ENCODE results near the gene CASP3.

DNA sequence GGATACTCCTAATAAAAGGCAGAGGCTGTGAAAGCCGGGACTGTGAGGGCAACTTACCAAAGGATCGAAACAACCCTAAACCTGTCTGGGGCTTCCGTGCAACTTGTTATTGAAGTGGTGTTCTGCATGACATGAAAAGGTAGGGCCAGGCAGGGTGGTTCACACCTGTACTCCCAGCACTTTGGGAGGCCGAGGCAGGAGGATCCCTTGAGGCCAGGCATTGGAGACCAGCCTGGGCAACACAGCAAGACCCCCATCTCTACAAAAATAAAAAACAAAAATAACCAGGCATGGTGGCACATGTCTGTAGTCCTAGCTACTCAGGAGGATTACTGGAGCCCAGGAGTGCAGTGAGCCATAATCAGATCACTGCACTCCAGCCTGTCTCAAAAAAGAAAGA is 12.3 kb downstream of the CASP3 start:
- no peak for TF ChIP-seq SP1 (IDR thresholded peaks at IDR 0.05)
- TF ChIP-seq FOXM1 (IDR thresholded peaks at IDR 0.05; ENCODE audit: borderline replicate concordance), result no peak
- TF ChIP-seq ARNT (IDR thresholded peaks at IDR 0.05), result no peak
- TF ChIP-seq NFRKB (IDR thresholded peaks at IDR 0.05), result no peak
- no peak for TF ChIP-seq CTBP1 (IDR thresholded peaks at IDR 0.05; ENCODE audit: borderline replicate concordance)
- no peak for TF ChIP-seq FOXK2 (IDR thresholded peaks at IDR 0.05)
- TF ChIP-seq ELF4 (IDR thresholded peaks at IDR 0.05), result no peak
- no peak for TF ChIP-seq ZNF384 (IDR thresholded peaks at IDR 0.05)
- no peak for TF ChIP-seq HDGF (IDR thresholded peaks at IDR 0.05; ENCODE audit: borderline replicate concordance)
- no peak for TF ChIP-seq SUZ12 (IDR thresholded peaks at IDR 0.05)
- TF ChIP-seq L3MBTL2 (conservative IDR thresholded peaks at IDR 0.05), result no peak

Data from HEK293T (cell line).